Sigmoid colon (tissue), 7 donors: Measurements from ENCODE around the gene XYLB. TPM values are rescaled to one million over a fixed set of nuclear protein-coding genes. Genes with fewer than 3 reads are reported as not detected.
A peak's percentile ranks its signal among the peaks of the same experiment; 100 is the strongest.

Source experiments
- DNase-seq: peaks from one replicate; pipeline ENCODE4 v3.0.0-alpha.2; 2019
- H3K27ac ChIP-seq, 4 donors: fragments of 200-600 bp; sonication (generic); one replicate each; pipeline ENCODE4 v1.5.1; 2016 to 2019; ENCODE audit warnings: mild to moderate bottlenecking in 1 of 4
- H3K27me3 ChIP-seq, 3 donors: fragments of 200-600 bp; sonication (generic); one replicate each; pipeline ENCODE4 v1.5.1; 2019; ENCODE audit warnings: mild to moderate bottlenecking in 1 of 3
- H3K36me3 ChIP-seq, 4 donors: fragments of 200-600 bp; sonication (generic); one replicate each; pipeline ENCODE4 v1.5.1; 2016 to 2019
- H3K4me1 ChIP-seq, 4 donors: fragments of 200-600 bp; sonication (generic); one replicate each; pipeline ENCODE4 v1.5.1; 2017 to 2019
- H3K4me3 ChIP-seq, 4 donors: fragments of 200-600 bp; sonication (generic); one replicate each; pipeline ENCODE4 v1.5.1; 2017 to 2019; ENCODE audit warnings: mild to moderate bottlenecking in 2 of 4, moderate library complexity in 1 of 4
- H3K9me3 ChIP-seq, 4 donors: fragments of 200-600 bp in 3 of 4; sonication (generic) in 3 of 4; one replicate each; pipeline versions ENCODE4 v1.5.1 to v1.6.1; 2013 to 2019
- EP300 ChIP-seq, 4 donors: sonication (generic); formaldehyde crosslinking; IDR thresholded peaks; one replicate each; pipeline ENCODE4 v1.6.1; 2017; ENCODE audit warnings: antibody characterized with exemption in 4 of 4
- POLR2A ChIP-seq, 2 donors: fragments of 450-650 bp; IDR thresholded peaks; one replicate each; pipeline ENCODE4 v1.6.1; 2016; ENCODE audit warnings: antibody characterized with exemption in 2 of 2, mild to moderate bottlenecking in 2 of 2, moderate library complexity in 2 of 2
- POLR2AphosphoS5 ChIP-seq, 4 donors: sonication (generic); formaldehyde crosslinking; IDR thresholded peaks; one replicate each; pipeline ENCODE4 v1.6.1; 2017; ENCODE audit warnings: antibody characterized with exemption in 4 of 4
- WGBS, 2 donors: extraction: QIAGEN DNeasy Blood & Tissue Kit; methylation state at CpG; one replicate each; pipeline ENCODE4 v1.1.7; 2013; 5-methylcytosine and 5-hydroxymethylcytosine counted together
- intact Hi-C: fragments of 100-400 bp; cut with DNase I; formaldehyde crosslinking; loops from one replicate; pipeline ENCODE4 v1.15.1; 2023
- polyA plus RNA-seq, 3 donors: library from polyadenylated mRNA; stranded (reverse); fragments of 200-250 nt; gene quantifications; one replicate each; pipeline ENCODE4 v1.2.3, GENCODE V29; 2013
- total RNA-seq, 4 donors: library from RNA; depleted of rRNA; stranded (reverse); fragments of >200 nt; gene quantifications; one replicate each; pipeline ENCODE4 v1.1.0, GENCODE V29; 2016
- TF ChIP-seq, protein P1 (sequence below), 4 experiments: fragments of 450-650 bp in 3 of 4; fragments of 200-600 bp in 1 of 4; IDR thresholded peaks; one replicate each; pipeline ENCODE4 v1.5.1; 2016 to 2019; ENCODE audit warnings: antibody characterized with exemption in 4 of 4, mild to moderate bottlenecking in 3 of 4, moderate library complexity in 2 of 4
- donor health status: healthy with polysubstance abuse.
- donor health status: Bipolar disorder and iron deficiency.
- donor health status: healthy.

The XYLB gene
- total and polyA plus RNA-seq, 7 donors = 2.3 to 4.9 (median 3.2) TPM

DNA sequence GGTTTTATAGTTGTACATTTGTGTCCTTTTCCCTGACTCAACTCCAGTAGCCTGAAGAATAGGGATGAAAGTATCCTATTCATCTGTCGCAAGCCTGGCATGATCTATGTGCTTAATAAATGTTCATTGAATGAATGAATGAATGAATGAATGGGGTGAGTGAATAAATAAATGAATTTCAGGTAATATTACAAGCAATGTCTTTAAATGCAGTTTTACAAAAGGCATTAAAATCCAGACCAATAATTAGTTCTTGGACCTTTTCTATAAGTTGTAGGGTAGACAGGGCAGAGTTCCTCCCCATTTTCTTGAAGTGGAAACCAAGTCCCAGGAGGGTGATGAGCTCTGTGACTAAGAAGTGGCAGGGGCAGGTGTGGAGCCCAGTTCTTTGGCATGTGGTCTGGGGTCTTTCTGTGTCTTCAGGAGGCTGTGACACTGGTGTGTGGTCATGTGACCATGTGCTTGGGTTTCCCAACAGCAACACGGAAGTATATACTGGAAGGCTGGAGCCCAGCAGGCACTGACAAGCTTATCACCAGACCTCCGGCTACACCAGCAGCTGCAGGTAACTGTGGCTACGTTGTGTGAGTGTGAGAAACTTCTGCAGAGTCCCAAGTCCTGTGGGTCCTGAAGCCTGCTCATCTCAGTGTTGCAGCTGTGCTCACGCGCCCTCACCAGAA, 18.3 kb downstream of the XYLB start:
- Histone ChIP-seq H3K36me3 (peaks cover 0 to 32% (median 2%) of the 10 kb centered on the region in 4 donors), H3K9me3 (no peaks in the 10 kb centered on the region), H3K27me3 (no peaks in the 10 kb centered on the region), H3K27ac (no peak overlapping the region), H3K4me1 (peaks cover 0 to 13% (median 7%) of the 10 kb centered on the region in 4 donors), H3K4me3 (no peak overlapping the region)
- DNase-seq = no peak
- intact Hi-C loops = no loop called here
- TF ChIP-seq, protein P1, sequence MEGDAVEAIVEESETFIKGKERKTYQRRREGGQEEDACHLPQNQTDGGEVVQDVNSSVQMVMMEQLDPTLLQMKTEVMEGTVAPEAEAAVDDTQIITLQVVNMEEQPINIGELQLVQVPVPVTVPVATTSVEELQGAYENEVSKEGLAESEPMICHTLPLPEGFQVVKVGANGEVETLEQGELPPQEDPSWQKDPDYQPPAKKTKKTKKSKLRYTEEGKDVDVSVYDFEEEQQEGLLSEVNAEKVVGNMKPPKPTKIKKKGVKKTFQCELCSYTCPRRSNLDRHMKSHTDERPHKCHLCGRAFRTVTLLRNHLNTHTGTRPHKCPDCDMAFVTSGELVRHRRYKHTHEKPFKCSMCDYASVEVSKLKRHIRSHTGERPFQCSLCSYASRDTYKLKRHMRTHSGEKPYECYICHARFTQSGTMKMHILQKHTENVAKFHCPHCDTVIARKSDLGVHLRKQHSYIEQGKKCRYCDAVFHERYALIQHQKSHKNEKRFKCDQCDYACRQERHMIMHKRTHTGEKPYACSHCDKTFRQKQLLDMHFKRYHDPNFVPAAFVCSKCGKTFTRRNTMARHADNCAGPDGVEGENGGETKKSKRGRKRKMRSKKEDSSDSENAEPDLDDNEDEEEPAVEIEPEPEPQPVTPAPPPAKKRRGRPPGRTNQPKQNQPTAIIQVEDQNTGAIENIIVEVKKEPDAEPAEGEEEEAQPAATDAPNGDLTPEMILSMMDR (IDR thresholded peaks at IDR 0.05) = no peak
- TF ChIP-seq EP300 (IDR thresholded peaks at IDR 0.05) (no peak), POLR2AphosphoS5 (IDR thresholded peaks at IDR 0.05) (no peak), POLR2A (IDR thresholded peaks at IDR 0.05) (no peak)
- 93 to 96% methylated on average over 6 of the region's 6 CpGs for WGBS, 2 donors

DNA sequence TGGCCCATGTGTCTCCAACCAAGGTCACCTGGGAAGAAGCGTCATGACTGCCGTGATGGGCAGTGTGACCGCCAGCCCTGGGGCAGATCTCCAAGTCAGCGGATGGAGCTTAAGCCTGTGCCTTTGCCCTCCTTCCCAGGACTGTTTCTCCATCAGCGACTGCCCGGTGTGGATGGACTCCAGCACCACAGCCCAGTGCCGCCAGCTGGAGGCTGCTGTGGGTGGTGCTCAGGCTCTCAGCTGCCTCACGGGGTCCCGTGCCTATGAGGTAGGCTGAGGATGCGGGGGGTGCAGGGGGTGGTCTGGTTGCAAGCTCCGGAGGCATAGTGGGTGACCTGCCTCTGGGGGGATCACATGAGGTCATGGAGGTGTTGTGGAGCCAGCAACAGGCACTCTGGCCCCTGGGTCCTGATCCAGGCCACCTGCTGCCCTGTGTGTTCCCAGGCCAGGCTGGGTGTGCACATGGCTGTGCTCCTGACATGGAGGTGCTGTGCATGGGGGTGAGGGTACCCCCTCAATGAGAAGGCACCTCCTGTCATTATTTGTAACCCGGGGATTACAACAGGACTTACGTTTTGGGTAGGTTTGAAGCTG, 19.0 kb downstream of the XYLB start:
- no peak for DNase-seq
- H3K9me3 ChIP-seq = no peaks in the 10 kb centered on the region
- H3K27me3 ChIP-seq = no peaks in the 10 kb centered on the region
- WGBS, 2 donors = 97% methylated on average over 13 of the region's 13 CpGs
- TF ChIP-seq POLR2AphosphoS5 (IDR thresholded peaks at IDR 0.05) = no peak
- TF ChIP-seq, protein P1 (IDR thresholded peaks at IDR 0.05) = no peak
- no peak for TF ChIP-seq EP300 (IDR thresholded peaks at IDR 0.05)
- TF ChIP-seq POLR2A (IDR thresholded peaks at IDR 0.05) = no peak
- H3K27ac ChIP-seq = no peak overlapping the region
- H3K4me1 ChIP-seq = peaks cover 0 to 13% (median 7%) of the 10 kb centered on the region in 4 donors
- intact Hi-C loops = no loop called here
- peaks cover 0 to 38% (median 2%) of the 10 kb centered on the region in 4 donors for H3K36me3 ChIP-seq
- H3K4me3 ChIP-seq = no peak overlapping the region

- 90 to 98% methylated on average over 3 of the region's 3 CpGs for WGBS, 2 donors
- no peak overlapping the region for H3K4me3 ChIP-seq
- no peak for TF ChIP-seq POLR2AphosphoS5 (IDR thresholded peaks at IDR 0.05)
- no peak for TF ChIP-seq EP300 (IDR thresholded peaks at IDR 0.05)
- no peak for TF ChIP-seq POLR2A (IDR thresholded peaks at IDR 0.05)
- TF ChIP-seq, protein P1 (IDR thresholded peaks at IDR 0.05) = no peak
- H3K9me3 ChIP-seq = no peaks in the 10 kb centered on the region
- H3K27me3 ChIP-seq = no peaks in the 10 kb centered on the region
- peaks cover 0 to 13% (median 7%) of the 10 kb centered on the region in 4 donors for H3K4me1 ChIP-seq
- no peak overlapping the region for H3K27ac ChIP-seq
- intact Hi-C loops = no loop called here
- H3K36me3 ChIP-seq = peaks cover 0 to 38% (median 2%) of the 10 kb centered on the region in 4 donors
- no peak for DNase-seq
Measured at GRCh38 chr3:38366082-38366481, 19.5 kb downstream of the XYLB start.

- H3K36me3 ChIP-seq = peaks cover 0 to 40% (median 2%) of the 10 kb centered on the region in 4 donors
- intact Hi-C loops = no loop called here
- 81 to 89% methylated on average over 3 of the region's 3 CpGs for WGBS, 2 donors
Measured at GRCh38 chr3:38367779-38368178, 21.2 kb downstream of the XYLB start.

DNA sequence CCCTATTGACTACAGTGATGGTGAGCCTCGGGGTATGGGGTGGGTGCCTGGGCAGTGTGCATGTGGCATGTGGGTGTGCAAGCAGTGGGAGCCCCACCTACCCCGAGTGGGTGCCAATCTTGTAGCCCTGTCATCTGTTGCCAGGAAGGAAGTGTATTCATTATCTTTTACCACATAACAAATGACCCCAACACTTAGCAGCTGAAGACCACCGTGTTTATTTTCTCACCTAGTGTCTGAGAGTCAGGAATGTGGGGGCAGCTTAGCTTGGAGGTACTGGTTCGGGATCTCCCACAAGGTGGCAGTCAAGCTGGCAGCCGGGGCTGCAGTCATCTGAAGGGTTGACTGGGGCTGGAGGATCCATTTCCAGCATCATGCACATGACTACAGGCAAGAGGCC, 21.7 kb downstream of the XYLB start:
- no peak for DNase-seq
- TF ChIP-seq, protein P1 (IDR thresholded peaks at IDR 0.05) = no peak
- TF ChIP-seq EP300 (IDR thresholded peaks at IDR 0.05) = no peak
- TF ChIP-seq POLR2AphosphoS5 (IDR thresholded peaks at IDR 0.05) = no peak
- no peak for TF ChIP-seq POLR2A (IDR thresholded peaks at IDR 0.05)
- Histone ChIP-seq H3K27ac (no peak overlapping the region), H3K4me3 (no peak overlapping the region), H3K36me3 (peaks cover 0 to 39% (median 2%) of the 10 kb centered on the region in 4 donors), H3K4me1 (peaks cover 0 to 13% (median 7%) of the 10 kb centered on the region in 4 donors), H3K9me3 (no peaks in the 10 kb centered on the region), H3K27me3 (no peaks in the 10 kb centered on the region)
- 91 to 93% methylated on average over 5 of the region's 5 CpGs for WGBS, 2 donors
- intact Hi-C loops = no loop called here

More at GRCh38 chr3:38367779-38368178, 21.2 kb downstream of the XYLB start:
- Histone ChIP-seq H3K4me1 (peaks cover 0 to 13% (median 7%) of the 10 kb centered on the region in 4 donors), H3K4me3 (no peak overlapping the region), H3K27me3 (no peaks in the 10 kb centered on the region), H3K9me3 (no peaks in the 10 kb centered on the region), H3K27ac (no peak overlapping the region)
- peak in 2 of 4 donors; percentile 50 to 59 for TF ChIP-seq POLR2AphosphoS5 (IDR thresholded peaks at IDR 0.05)
- no peak for TF ChIP-seq EP300 (IDR thresholded peaks at IDR 0.05)
- no peak for DNase-seq
